ENCODE data around the gene COL25A1. TPM values are rescaled to one million over a fixed set of nuclear protein-coding genes. Genes with fewer than 3 reads are reported as not detected.
"Not testable (repeated sequence)": the region's sequence is repeated elsewhere in the genome, so short reads cannot be mapped to it uniquely, and the experiment has no call there.

COL25A1 gene
- total RNA-seq, 6 donors from 2014 or later = 0.15 to 0.79 (median 0.27) TPM; not detected in 2

GRCh38 chr4:108881190-108881589 lies 421.3 kb downstream of the COL25A1 start:
- Histone ChIP-seq H3K4me3 (no peak overlapping the region), H3K4me1 (no peaks in the 10 kb centered on the region), H3K36me3 (no peaks in the 10 kb centered on the region), H3K9me3 (no peaks in the 10 kb centered on the region), H3K27ac (no peak overlapping the region), H3K27me3 (no peaks in the 10 kb centered on the region)
- ATAC-seq (ENCODE audit: low FRiP score in 2 of 2) (no peak), DNase-seq (no peak)
- TF ChIP-seq POLR2AphosphoS5 (IDR thresholded peaks at IDR 0.05) (no peak), POLR2A (IDR thresholded peaks at IDR 0.05) (no peak), EP300 (IDR thresholded peaks at IDR 0.05) (peak in 1 of 4 donors; percentile 11)
- WGBS, 2 donors = 62 to 65% methylated on average over 3 of the region's 3 CpGs

GRCh38 chr4:108878806-108879205 lies 423.7 kb downstream of the COL25A1 start:
- Histone ChIP-seq H3K4me3 (no peak overlapping the region), H3K27me3 (no peaks in the 10 kb centered on the region), H3K9me3 (no peaks in the 10 kb centered on the region), H3K27ac (no peak overlapping the region), H3K4me1 (no peaks in the 10 kb centered on the region), H3K36me3 (no peaks in the 10 kb centered on the region)
- no peak for ATAC-seq (ENCODE audit: low FRiP score in 2 of 2)
- TF ChIP-seq CTCF (IDR thresholded peaks at IDR 0.05) = no peak
- no peak for TF ChIP-seq POLR2A (IDR thresholded peaks at IDR 0.05)
- TF ChIP-seq EP300 (IDR thresholded peaks at IDR 0.05) = no peak
- no peak for TF ChIP-seq POLR2AphosphoS5 (IDR thresholded peaks at IDR 0.05)
- WGBS, 2 donors = 22 to 32% methylated on average over 3 of the region's 3 CpGs
- DNase-seq = no peak

GRCh38 chr4:108877821-108878220 lies 424.6 kb downstream of the COL25A1 start:
- ATAC-seq (ENCODE audit: low FRiP score in 2 of 2) (no peak), DNase-seq (no peak)
- Histone ChIP-seq H3K4me3 (no peak overlapping the region), H3K9me3 (no peaks in the 10 kb centered on the region), H3K27ac (no peak overlapping the region), H3K27me3 (no peaks in the 10 kb centered on the region), H3K4me1 (no peaks in the 10 kb centered on the region), H3K36me3 (no peaks in the 10 kb centered on the region)
- TF ChIP-seq POLR2AphosphoS5 (IDR thresholded peaks at IDR 0.05) (no peak), EP300 (IDR thresholded peaks at IDR 0.05) (no peak), POLR2A (IDR thresholded peaks at IDR 0.05) (no peak), CTCF (IDR thresholded peaks at IDR 0.05) (no peak)
- 85% methylated on average over 2 of the region's 2 CpGs for WGBS, 2 donors

GRCh38 chr4:108874806-108875205 lies 427.7 kb downstream of the COL25A1 start:
- Histone ChIP-seq H3K27ac (no peak overlapping the region), H3K27me3 (no peaks in the 10 kb centered on the region), H3K36me3 (no peaks in the 10 kb centered on the region), H3K9me3 (no peaks in the 10 kb centered on the region), H3K4me1 (no peaks in the 10 kb centered on the region), H3K4me3 (no peak overlapping the region)
- no peak for ATAC-seq (ENCODE audit: low FRiP score in 2 of 2)
- 73 to 79% methylated on average over 1 of the region's 1 CpG for WGBS, 2 donors
- no peak for DNase-seq
- no peak for TF ChIP-seq EP300 (IDR thresholded peaks at IDR 0.05)
- TF ChIP-seq CTCF (IDR thresholded peaks at IDR 0.05) = no peak
- TF ChIP-seq POLR2AphosphoS5 (IDR thresholded peaks at IDR 0.05) = no peak
- TF ChIP-seq POLR2A (IDR thresholded peaks at IDR 0.05) = no peak

GRCh38 chr4:108869970-108870369 lies 432.5 kb downstream of the COL25A1 start:
- not testable (repeated sequence) for H3K27me3 ChIP-seq; ATAC-seq (ENCODE audit: low FRiP score in 2 of 2); H3K9me3 ChIP-seq; DNase-seq; H3K4me3 ChIP-seq; H3K36me3 ChIP-seq; H3K4me1 ChIP-seq; H3K27ac ChIP-seq
- 95 to 96% methylated on average over 9 of the region's 9 CpGs for WGBS, 2 donors

GRCh38 chr4:108868606-108869227 lies 433.7 kb downstream of the COL25A1 start:
- Histone ChIP-seq H3K36me3 (no peaks in the 10 kb centered on the region), H3K9me3 (no peaks in the 10 kb centered on the region), H3K4me3 (no peak overlapping the region), H3K4me1 (no peaks in the 10 kb centered on the region), H3K27ac (no peak overlapping the region), H3K27me3 (no peaks in the 10 kb centered on the region)
- WGBS, 2 donors = 94 to 100% methylated on average over 1 of the region's 1 CpG
- DNase-seq = no peak
- no peak for TF ChIP-seq EP300 (IDR thresholded peaks at IDR 0.05)
- no peak for TF ChIP-seq POLR2AphosphoS5 (IDR thresholded peaks at IDR 0.05)
- TF ChIP-seq CTCF (IDR thresholded peaks at IDR 0.05) = no peak
- no peak for TF ChIP-seq POLR2A (IDR thresholded peaks at IDR 0.05)
- ATAC-seq (ENCODE audit: low FRiP score in 2 of 2) = no peak

Measured in upper lobe of left lung (tissue), 6 donors.